ENCODE data around the gene ZDHHC22. TPM values are rescaled to one million over a fixed set of nuclear protein-coding genes. Genes with fewer than 3 reads are reported as not detected.

The ZDHHC22 gene
- total and polyA plus RNA-seq, 2 of the 13 experiments (the other 11 are each of a cell fraction or from before 2014, with no cell fraction given) = not detected

DNA sequence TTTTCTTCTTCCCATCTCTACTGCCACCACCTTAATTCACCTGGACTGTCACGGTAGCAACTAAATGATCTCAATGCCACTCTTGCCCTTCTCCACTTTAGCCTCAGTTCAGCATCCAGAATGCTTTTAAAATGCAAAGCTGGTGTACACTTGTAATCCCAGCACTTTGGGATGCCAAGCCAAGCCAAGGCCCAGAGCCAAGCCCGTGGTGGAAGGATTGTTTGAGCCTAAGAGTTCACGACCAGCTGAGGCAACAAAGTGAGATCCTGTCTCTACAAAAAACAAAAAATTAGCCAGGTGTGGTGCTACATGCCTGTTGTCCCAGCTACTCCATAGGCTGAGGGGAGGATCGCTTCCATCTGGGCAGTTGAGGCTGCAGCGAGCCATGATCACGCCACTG lies 37.6 kb downstream of the ZDHHC22 start:
- no TSS peak for BruUV-seq (replicated peaks)
- FAIRE-seq = no peak
- Histone ChIP-seq H3K4me1 (ENCODE audit: insufficient read depth, low read length) (peaks cover 10% of the 10 kb centered on the region), H2AFZ (ENCODE audit: low read length) (no peak overlapping the region), H4K20me1 (ENCODE audit: insufficient read depth, low read length) (no peaks in the 10 kb centered on the region), H3K27me3 (ENCODE audit: control insufficient read depth in 1 of 2, insufficient read depth in 2 of 2, low read length in 2 of 2) (no peaks in the 10 kb centered on the region), H3K79me2 (ENCODE audit: insufficient read depth, low read length) (peaks cover 7% of the 10 kb centered on the region), H3K4me2 (ENCODE audit: low read depth, low read length) (no peak overlapping the region), H3K9ac (ENCODE audit: insufficient read depth, low read depth, low read length) (no peak overlapping the region), H3K4me3 (replicated peaks in 1 of 3; ENCODE audit: insufficient read depth in 1 of 3, low read depth in 2 of 3, low read length in 3 of 3) (no peak overlapping the region), H3K36me3 (replicated peaks in 1 of 2; ENCODE audit: control insufficient read depth in 1 of 2, insufficient read depth in 2 of 2, low read length in 2 of 2) (peaks cover 1 to 26% of the 10 kb centered on the region in 2 experiments; a peak in 4 of 5 replicates), H3K9me3 (ENCODE audit: low read length) (no peaks in the 10 kb centered on the region), H3K27ac (ENCODE audit: extremely low read length, insufficient read depth, low read length) (no peak overlapping the region)
- CTCF ChIA-PET (ENCODE audit: low intra/inter-chr PET ratio, low total read pairs) = no interaction called here
- no peak for TF ChIP-seq RAD51 (IDR thresholded peaks at IDR 0.05; ENCODE audit: borderline replicate concordance)
- TF ChIP-seq CBFB (CRISPR knock-in tag; IDR thresholded peaks at IDR 0.05) = no peak
- no peak for TF ChIP-seq NPAS2 (CRISPR knock-in tag; IDR thresholded peaks at IDR 0.05; ENCODE audit: borderline replicate concordance)
- no peak for TF ChIP-seq EEA1 (CRISPR knock-in tag; IDR thresholded peaks at IDR 0.05; ENCODE audit: borderline replicate concordance)
- TF ChIP-seq ETV5 (CRISPR knock-in tag; IDR thresholded peaks at IDR 0.05; ENCODE audit: borderline replicate concordance) = no peak
- no peak for TF ChIP-seq ZNF557 (CRISPR knock-in tag; IDR thresholded peaks at IDR 0.05)
- TF ChIP-seq SOX6 (IDR thresholded peaks at IDR 0.05) = no peak
- TF ChIP-seq SOX6 (CRISPR knock-in tag; IDR thresholded peaks at IDR 0.05) = no peak
- no peak for TF ChIP-seq ZNF3 (CRISPR knock-in tag; IDR thresholded peaks at IDR 0.05)
- no peak for TF ChIP-seq ZNF501 (CRISPR knock-in tag; IDR thresholded peaks at IDR 0.05)
- TF ChIP-seq U2AF1 (optimal IDR thresholded peaks at IDR 0.05; ENCODE audit: low read depth, low read length) = no peak
- no peak for TF ChIP-seq FOXA1 (IDR thresholded peaks at IDR 0.05)
- TF ChIP-seq FOXA1 (CRISPR knock-in tag; IDR thresholded peaks at IDR 0.05) = no peak
- no peak for TF ChIP-seq STAG1 (CRISPR knock-in tag; IDR thresholded peaks at IDR 0.05)
- no peak for TF ChIP-seq SNAI1 (CRISPR knock-in tag; IDR thresholded peaks at IDR 0.05; ENCODE audit: borderline replicate concordance)
- no peak for TF ChIP-seq CCAR2 (optimal IDR thresholded peaks at IDR 0.05; ENCODE audit: low read depth, low read length)
- POLR2A ChIA-PET = no interaction called here
- ATAC-seq = no peak
- in situ Hi-C loops (cut with HindIII; ENCODE audit: extremely low pct_ligation_motif_present, low pct_unique_long_range_greater_than_20kb) (no loop called here), intact Hi-C loops (cut with micrococcal nuclease; ENCODE audit: unreplicated experiment) (no loop called here)
- 95% methylated on average over 6 of the region's 6 CpGs for WGBS (ENCODE audit: low lambda C conversion rate)
- DNase-seq (ENCODE audit: low spot score) = no peak

Data from HepG2 (cell line).